ENCODE data around the gene PHF12.

PHF12 gene

GRCh38 chr17:28865946-28866752 is 85.2 kb downstream of the PHF12 start:
- Mint-ChIP-seq H3K4me1 (peaks cover 22% of the 10 kb centered on the region), H3K27me3 (no peaks in the 10 kb centered on the region), H3K9me3 (no peaks in the 10 kb centered on the region), H3K4me3 (peak overlapping the region; percentile 6), H3K27ac (peak overlapping the region; percentile 85), H3K36me3 (peaks cover 13% of the 10 kb centered on the region)
- peak; percentile 97 for ATAC-seq

GRCh38 chr17:28864991-28865849 is 86.1 kb downstream of the PHF12 start:
- H3K27ac Mint-ChIP-seq, result peak overlapping the region; percentile 85
- H3K9me3 Mint-ChIP-seq, result no peaks in the 10 kb centered on the region
- H3K27me3 Mint-ChIP-seq, result no peaks in the 10 kb centered on the region
- peaks cover 17% of the 10 kb centered on the region for H3K4me1 Mint-ChIP-seq
- peaks cover 18% of the 10 kb centered on the region for H3K36me3 Mint-ChIP-seq
- ATAC-seq, result peak; percentile 12
- H3K4me3 Mint-ChIP-seq, result no peak overlapping the region

- H3K36me3 Mint-ChIP-seq, result peaks cover 27% of the 10 kb centered on the region
- no peaks in the 10 kb centered on the region for H3K9me3 Mint-ChIP-seq
- no peaks in the 10 kb centered on the region for H3K27me3 Mint-ChIP-seq
- H3K4me3 Mint-ChIP-seq, result no peak overlapping the region
- peak overlapping the region; percentile 46 for H3K27ac Mint-ChIP-seq
- ATAC-seq, result no peak
- H3K4me1 Mint-ChIP-seq, result peaks cover 18% of the 10 kb centered on the region
Observed at GRCh38 chr17:28863953-28864352, 87.4 kb downstream of the PHF12 start.

- Mint-ChIP-seq H3K4me3 (no peak overlapping the region), H3K27me3 (no peaks in the 10 kb centered on the region), H3K36me3 (peaks cover 41% of the 10 kb centered on the region), H3K27ac (peak overlapping the region; percentile 69), H3K4me1 (peaks cover 32% of the 10 kb centered on the region), H3K9me3 (no peaks in the 10 kb centered on the region)
- ATAC-seq, result no peak
Observed at GRCh38 chr17:28862561-28862960, 88.8 kb downstream of the PHF12 start.

- Mint-ChIP-seq H3K27me3 (no peaks in the 10 kb centered on the region), H3K27ac (peak overlapping the region; percentile 69), H3K4me1 (peaks cover 33% of the 10 kb centered on the region), H3K36me3 (peaks cover 42% of the 10 kb centered on the region), H3K4me3 (no peak overlapping the region), H3K9me3 (no peaks in the 10 kb centered on the region)
- ATAC-seq, result no peak
Observed at GRCh38 chr17:28861393-28862203, 89.7 kb downstream of the PHF12 start.

- no peak overlapping the region for H3K27ac Mint-ChIP-seq
- peaks cover 23% of the 10 kb centered on the region for H3K4me1 Mint-ChIP-seq
- H3K9me3 Mint-ChIP-seq, result no peaks in the 10 kb centered on the region
- no peak overlapping the region for H3K4me3 Mint-ChIP-seq
- H3K36me3 Mint-ChIP-seq, result peaks cover 47% of the 10 kb centered on the region
- H3K27me3 Mint-ChIP-seq, result no peaks in the 10 kb centered on the region
- no peak for ATAC-seq
Observed at GRCh38 chr17:28860363-28860808, 90.9 kb downstream of the PHF12 start.

GRCh38 chr17:28858801-28859355 is 92.4 kb downstream of the PHF12 start:
- Mint-ChIP-seq H3K36me3 (peaks cover 47% of the 10 kb centered on the region), H3K4me3 (no peak overlapping the region), H3K4me1 (peaks cover 22% of the 10 kb centered on the region), H3K27ac (peak overlapping the region; percentile 82), H3K9me3 (no peaks in the 10 kb centered on the region), H3K27me3 (no peaks in the 10 kb centered on the region)
- no peak for ATAC-seq

- ATAC-seq, result no peak
- no peak overlapping the region for H3K4me3 Mint-ChIP-seq
- H3K9me3 Mint-ChIP-seq, result no peaks in the 10 kb centered on the region
- peaks cover 22% of the 10 kb centered on the region for H3K4me1 Mint-ChIP-seq
- no peaks in the 10 kb centered on the region for H3K27me3 Mint-ChIP-seq
- H3K36me3 Mint-ChIP-seq, result peaks cover 47% of the 10 kb centered on the region
- peak overlapping the region; percentile 82 for H3K27ac Mint-ChIP-seq
Observed at GRCh38 chr17:28857905-28858800, 93.2 kb downstream of the PHF12 start.

GRCh38 chr17:28856028-28856574 is 95.2 kb downstream of the PHF12 start:
- H3K27ac Mint-ChIP-seq, result peak overlapping the region; percentile 44
- H3K36me3 Mint-ChIP-seq, result peaks cover 34% of the 10 kb centered on the region
- peak overlapping the region; percentile 46 for H3K4me3 Mint-ChIP-seq
- peaks cover 22% of the 10 kb centered on the region for H3K4me1 Mint-ChIP-seq
- ATAC-seq, result no peak
- H3K27me3 Mint-ChIP-seq, result no peaks in the 10 kb centered on the region
- H3K9me3 Mint-ChIP-seq, result no peaks in the 10 kb centered on the region

- peaks cover 29% of the 10 kb centered on the region for H3K36me3 Mint-ChIP-seq
- peaks cover 22% of the 10 kb centered on the region for H3K4me1 Mint-ChIP-seq
- H3K9me3 Mint-ChIP-seq, result no peaks in the 10 kb centered on the region
- ATAC-seq, result no peak
- peak overlapping the region; percentile 88 for H3K4me3 Mint-ChIP-seq
- H3K27me3 Mint-ChIP-seq, result no peaks in the 10 kb centered on the region
- peak overlapping the region; percentile 81 for H3K27ac Mint-ChIP-seq
Observed at GRCh38 chr17:28855336-28855679, 96.0 kb downstream of the PHF12 start.
